Measurements from ENCODE around the gene CYP2B6.
"Not testable (repeated sequence)": the region's sequence is repeated elsewhere in the genome, so short reads cannot be mapped to it uniquely, and the experiment has no call there.

CYP2B6 gene

DNA sequence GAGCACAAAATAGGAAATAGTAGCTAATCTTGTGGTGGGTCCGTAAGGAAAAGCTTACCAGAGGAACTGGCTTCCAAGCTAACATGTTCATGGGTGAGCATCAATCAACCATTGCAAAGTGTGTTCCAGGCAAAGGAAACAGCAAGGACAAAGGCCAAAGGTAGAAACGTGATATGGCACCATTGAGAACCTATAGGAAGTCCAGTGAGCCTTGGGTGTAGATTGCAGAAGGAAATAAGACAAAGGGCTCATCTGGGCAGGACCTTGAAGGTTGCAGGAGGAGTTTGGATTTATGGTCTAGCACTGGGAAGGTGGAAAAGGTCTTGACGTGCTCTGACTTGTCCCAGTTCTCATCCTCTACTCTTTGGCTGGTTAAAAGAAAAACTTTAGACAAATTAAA lies 22.3 kb downstream of the CYP2B6 start:
- Mint-ChIP-seq H3K4me3 (no peak overlapping the region), H3K4me1 (peaks cover 5% of the 10 kb centered on the region), H3K27me3 (peaks cover 33% of the 10 kb centered on the region), H3K9me3 (no peaks in the 10 kb centered on the region), H3K27ac (no peak overlapping the region)
- DNase-seq (no peak), ATAC-seq (no peak)

DNA sequence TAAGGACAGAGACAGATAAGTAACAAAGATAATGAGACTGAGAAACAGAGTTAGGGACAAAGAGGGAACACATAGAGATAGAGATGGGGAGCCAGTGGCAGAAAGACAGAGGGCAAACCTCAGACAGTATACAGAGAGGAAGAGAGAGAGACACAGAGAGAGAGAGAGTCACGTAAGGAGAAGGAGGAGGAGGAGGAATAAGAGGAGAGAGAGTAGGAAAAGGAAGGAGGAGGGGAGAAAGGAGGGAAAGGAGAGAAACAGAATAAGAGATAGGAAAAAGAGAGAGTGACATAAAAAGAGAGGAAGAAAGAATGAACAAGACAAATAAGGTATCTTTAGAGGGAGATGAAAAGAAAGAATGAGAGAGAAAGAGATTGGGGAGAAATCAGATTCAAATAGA lies 23.6 kb downstream of the CYP2B6 start:
- H3K27me3 Mint-ChIP-seq, result peaks cover 33% of the 10 kb centered on the region
- DNase-seq, result no peak
- no peaks in the 10 kb centered on the region for H3K9me3 Mint-ChIP-seq
- no peak overlapping the region for H3K4me3 Mint-ChIP-seq
- peak overlapping the region in 1 of 2 donors; percentile 10 for H3K27ac Mint-ChIP-seq
- ATAC-seq, result no peak
- peaks cover 5% of the 10 kb centered on the region for H3K4me1 Mint-ChIP-seq

DNA sequence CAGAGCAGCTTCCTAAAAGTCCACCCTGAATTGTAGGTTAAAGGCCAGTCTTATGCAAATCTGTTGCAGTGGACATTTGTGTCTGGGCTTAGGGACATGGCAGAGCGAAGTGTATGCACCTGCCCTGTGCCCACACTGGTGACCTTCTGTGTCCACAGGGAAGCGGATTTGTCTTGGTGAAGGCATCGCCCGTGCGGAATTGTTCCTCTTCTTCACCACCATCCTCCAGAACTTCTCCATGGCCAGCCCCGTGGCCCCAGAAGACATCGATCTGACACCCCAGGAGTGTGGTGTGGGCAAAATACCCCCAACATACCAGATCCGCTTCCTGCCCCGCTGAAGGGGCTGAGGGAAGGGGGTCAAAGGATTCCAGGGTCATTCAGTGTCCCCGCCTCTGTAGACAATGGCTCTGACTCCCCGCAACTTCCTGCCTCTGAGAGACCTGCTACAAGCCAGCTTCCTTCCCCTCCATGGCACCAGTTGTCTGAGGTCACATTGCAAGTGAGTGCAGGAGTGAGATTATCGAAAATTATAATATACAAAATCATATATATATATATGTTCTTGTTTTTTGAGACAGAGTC lies 25.5 kb downstream of the CYP2B6 start:
- Mint-ChIP-seq H3K9me3 (peaks cover 0 to 5% of the 10 kb centered on the region in 2 donors), H3K4me1 (peaks cover 5% of the 10 kb centered on the region), H3K27me3 (peaks cover 27% of the 10 kb centered on the region), H3K4me3 (no peak overlapping the region), H3K27ac (no peak overlapping the region)
- ATAC-seq, result no peak
- no peak for DNase-seq

GRCh38 chr19:41018736-41019290 lies 27.7 kb downstream of the CYP2B6 start:
- no peak overlapping the region for H3K27ac Mint-ChIP-seq
- peaks cover 5% of the 10 kb centered on the region for H3K4me1 Mint-ChIP-seq
- no peak for ATAC-seq
- H3K27me3 Mint-ChIP-seq, result peaks cover 10% of the 10 kb centered on the region
- peaks cover 0 to 5% of the 10 kb centered on the region in 2 donors for H3K9me3 Mint-ChIP-seq
- no peak for DNase-seq
- H3K4me3 Mint-ChIP-seq, result no peak overlapping the region

GRCh38 chr19:41019346-41019745 lies 28.3 kb downstream of the CYP2B6 start:
- Mint-ChIP-seq H3K27me3 (peaks cover 13% of the 10 kb centered on the region), H3K4me3 (no peak overlapping the region), H3K4me1 (peaks cover 5% of the 10 kb centered on the region), H3K9me3 (peaks cover 0 to 5% of the 10 kb centered on the region in 2 donors), H3K27ac (no peak overlapping the region)
- no peak for ATAC-seq
- DNase-seq, result no peak

DNA sequence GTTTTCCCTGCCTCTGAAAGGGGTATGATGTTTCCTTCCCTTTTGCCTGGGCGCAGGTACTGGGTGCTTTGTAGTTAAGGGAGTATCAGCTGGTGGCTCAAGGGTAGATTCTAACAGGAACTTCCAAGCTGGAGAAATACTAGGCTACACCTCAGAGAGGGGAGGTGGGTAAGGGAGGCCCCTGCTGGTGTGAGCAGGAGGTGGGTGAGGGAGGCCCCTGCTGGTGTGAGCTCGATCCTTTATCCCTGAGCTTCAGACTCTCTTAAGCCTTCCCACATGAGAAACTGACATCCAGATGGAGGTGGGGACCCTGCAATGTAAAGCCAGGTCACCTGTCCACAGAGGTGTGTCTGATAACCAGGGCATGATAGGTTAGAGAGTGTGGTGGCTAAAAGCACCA lies 32.1 kb downstream of the CYP2B6 start:
- peaks cover 4% of the 10 kb centered on the region for H3K4me1 Mint-ChIP-seq
- peaks cover 0 to 5% of the 10 kb centered on the region in 2 donors for H3K9me3 Mint-ChIP-seq
- peak overlapping the region in 1 of 2 donors; percentile 43 for H3K27ac Mint-ChIP-seq
- ATAC-seq (no peak), DNase-seq (no peak)
- peaks cover 32% of the 10 kb centered on the region for H3K27me3 Mint-ChIP-seq
- no peak overlapping the region for H3K4me3 Mint-ChIP-seq

DNA sequence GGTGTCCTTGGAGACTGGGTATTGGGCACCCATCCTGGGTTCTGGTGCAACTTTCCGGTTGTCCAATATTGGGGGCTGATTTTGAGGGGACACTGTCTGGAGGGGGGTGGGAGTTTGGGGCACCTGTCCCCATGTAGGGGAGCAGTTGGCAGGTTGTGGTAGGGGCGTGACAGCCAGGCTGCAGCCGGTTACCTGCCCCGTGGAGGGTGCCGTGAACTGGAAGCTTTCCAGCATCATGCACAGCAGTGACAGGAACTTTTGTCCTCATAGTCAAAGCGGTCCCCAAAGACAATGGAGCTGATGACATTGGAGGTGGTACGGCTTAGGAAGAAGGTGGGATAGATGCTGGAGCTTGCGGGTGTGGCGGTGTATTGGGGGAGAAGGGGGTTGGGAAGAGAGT lies 34.3 kb downstream of the CYP2B6 start:
- H3K27me3 Mint-ChIP-seq, result peaks cover 32% of the 10 kb centered on the region
- DNase-seq (no peak), ATAC-seq (no peak)
- no peak overlapping the region for H3K4me3 Mint-ChIP-seq
- peaks cover 4% of the 10 kb centered on the region for H3K4me1 Mint-ChIP-seq
- H3K9me3 Mint-ChIP-seq, result peaks cover 0 to 5% of the 10 kb centered on the region in 2 donors
- no peak overlapping the region for H3K27ac Mint-ChIP-seq

GRCh38 chr19:41025871-41026270 lies 34.8 kb downstream of the CYP2B6 start:
- Mint-ChIP-seq H3K4me1 (peaks cover 4% of the 10 kb centered on the region), H3K27ac (peak overlapping the region in 1 of 2 donors; percentile 50), H3K9me3 (peaks cover 0 to under 1% of the 10 kb centered on the region in 2 donors), H3K27me3 (peaks cover 32% of the 10 kb centered on the region), H3K4me3 (no peak overlapping the region)
- ATAC-seq (no peak), DNase-seq (no peak)

DNA sequence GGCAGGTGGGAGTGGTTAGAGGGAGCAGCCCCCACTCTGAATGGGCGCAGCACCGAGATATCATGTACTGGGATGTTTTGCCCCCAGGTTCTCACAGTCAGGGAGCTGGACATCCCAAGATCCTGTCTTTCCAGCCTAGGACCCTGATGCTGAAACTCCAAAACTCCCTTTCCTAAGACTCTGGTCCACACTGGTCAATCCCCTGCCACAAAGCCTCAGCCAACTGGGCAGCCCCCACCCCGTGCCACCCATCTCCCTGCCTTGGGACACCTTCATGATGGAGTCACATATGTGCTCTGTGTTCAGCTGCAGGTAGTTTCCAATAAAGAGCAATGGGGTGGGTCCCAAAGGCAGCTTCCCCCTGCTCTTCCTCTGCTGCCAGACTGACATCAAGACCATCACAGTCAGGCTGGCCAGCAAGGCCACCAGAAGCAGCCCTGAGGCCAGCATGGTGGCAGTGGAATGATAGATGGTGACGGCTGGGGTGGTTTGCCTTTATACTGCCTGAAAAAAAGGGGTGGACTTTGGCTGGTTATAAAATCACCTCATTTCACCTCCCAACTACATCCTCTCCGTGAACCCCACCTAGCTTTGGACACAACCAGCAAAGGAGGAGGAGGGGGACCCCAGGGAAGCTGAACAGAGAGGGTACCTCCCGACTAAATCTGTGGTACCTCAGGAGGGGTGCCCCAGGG lies 36.3 kb downstream of the CYP2B6 start:
- Mint-ChIP-seq H3K27ac (no peak overlapping the region), H3K9me3 (peaks cover 4 to 7% of the 10 kb centered on the region in 2 donors), H3K4me1 (peaks cover 4% of the 10 kb centered on the region), H3K27me3 (peaks cover 32% of the 10 kb centered on the region), H3K4me3 (no peak overlapping the region)
- DNase-seq (no peak), ATAC-seq (no peak)

DNA sequence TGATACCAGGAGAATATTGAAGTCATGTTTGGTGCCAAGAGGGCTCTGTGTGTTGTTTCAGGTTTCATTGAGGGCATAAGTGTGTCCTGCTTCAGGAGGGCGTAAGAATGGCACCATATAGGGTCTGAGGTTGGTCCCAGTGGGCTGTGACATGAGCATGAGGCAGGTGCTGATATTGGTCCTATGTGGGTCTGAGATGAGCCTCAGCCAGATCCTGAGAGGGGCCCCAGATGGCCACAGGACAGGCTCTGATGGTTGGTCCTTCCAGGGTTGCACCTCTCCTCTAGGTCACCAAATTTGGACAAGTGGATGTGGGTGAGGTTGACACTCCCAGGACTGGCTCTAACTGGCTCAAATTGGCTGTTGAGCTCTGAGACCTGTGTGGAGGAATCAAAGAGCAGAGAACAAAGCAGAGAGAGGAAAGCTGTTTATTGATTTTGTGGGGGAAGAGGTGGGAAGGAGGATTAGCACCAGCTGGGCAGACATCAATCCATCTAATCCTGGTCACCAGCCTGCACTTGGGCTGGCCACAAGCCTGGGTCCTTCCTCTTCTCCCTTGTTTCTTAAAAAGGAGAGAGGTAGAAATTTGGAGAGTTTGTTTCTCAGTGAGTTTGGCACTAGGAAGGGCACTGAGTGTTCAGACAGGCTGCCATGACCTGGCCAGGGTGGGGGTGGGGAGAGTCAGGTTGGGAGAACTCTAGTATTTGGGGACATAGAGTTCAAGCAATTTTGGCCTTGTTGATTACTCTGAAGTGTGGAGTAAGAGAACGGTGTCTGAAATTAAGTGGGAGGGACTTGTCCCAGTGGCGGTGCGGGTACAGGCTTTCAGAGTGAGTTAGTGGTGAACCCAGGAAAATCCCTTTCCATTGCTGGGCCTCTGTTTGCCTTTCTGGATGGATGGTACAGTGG lies 38.7 kb downstream of the CYP2B6 start:
- no peak for ATAC-seq
- H3K4me3 Mint-ChIP-seq, result no peak overlapping the region
- H3K4me1 Mint-ChIP-seq, result peaks cover 4% of the 10 kb centered on the region
- peaks cover 4 to 7% of the 10 kb centered on the region in 2 donors for H3K9me3 Mint-ChIP-seq
- H3K27ac Mint-ChIP-seq, result peak overlapping the region in 1 of 2 donors; percentile 82
- DNase-seq, result no peak
- H3K27me3 Mint-ChIP-seq, result peaks cover 23% of the 10 kb centered on the region

GRCh38 chr19:41030651-41031050 lies 39.6 kb downstream of the CYP2B6 start:
- Mint-ChIP-seq H3K27me3 (peaks cover 18% of the 10 kb centered on the region), H3K4me1 (peaks cover 4% of the 10 kb centered on the region), H3K27ac (no peak overlapping the region), H3K9me3 (peaks cover 4 to 7% of the 10 kb centered on the region in 2 donors), H3K4me3 (no peak overlapping the region)
- ATAC-seq, result no peak
- no peak for DNase-seq

DNA sequence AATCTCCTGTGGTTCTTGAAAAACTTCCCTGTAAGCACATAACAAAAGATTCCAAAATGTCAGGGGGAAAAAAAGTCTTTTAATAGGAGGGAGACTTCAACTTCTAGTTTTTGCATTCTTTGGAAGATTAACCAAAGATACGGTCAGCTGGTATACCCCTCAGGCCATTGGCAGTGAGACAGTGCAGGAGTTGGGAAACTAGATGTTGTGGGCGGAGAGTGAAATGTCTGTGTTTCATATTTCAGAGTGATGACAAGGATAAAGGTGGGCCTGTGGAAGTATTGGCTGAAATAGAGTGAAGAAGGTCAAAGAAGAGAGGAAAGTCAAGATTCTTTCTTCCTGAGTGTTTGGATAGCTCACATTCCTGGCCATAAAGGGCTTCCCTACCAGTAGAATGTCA lies 40.8 kb downstream of the CYP2B6 start:
- Mint-ChIP-seq H3K27ac (no peak overlapping the region), H3K9me3 (peaks cover 4 to 7% of the 10 kb centered on the region in 2 donors), H3K4me3 (no peak overlapping the region), H3K4me1 (no peaks in the 10 kb centered on the region), H3K27me3 (peaks cover 12% of the 10 kb centered on the region)
- DNase-seq (no peak), ATAC-seq (no peak)

- H3K27ac Mint-ChIP-seq, DNase-seq, H3K4me1 Mint-ChIP-seq, H3K9me3 Mint-ChIP-seq, H3K4me3 Mint-ChIP-seq, ATAC-seq: not testable (repeated sequence)
- H3K27me3 Mint-ChIP-seq, result peaks cover 15% of the 10 kb centered on the region
Observed at GRCh38 chr19:41033324-41033723, 42.2 kb downstream of the CYP2B6 start.

- DNase-seq (no peak), ATAC-seq (no peak)
- H3K9me3 Mint-ChIP-seq, result peaks cover 6 to 8% of the 10 kb centered on the region in 2 donors
- H3K27me3 Mint-ChIP-seq, result peaks cover 15% of the 10 kb centered on the region
- no peak overlapping the region for H3K4me3 Mint-ChIP-seq
- H3K4me1 Mint-ChIP-seq, result no peaks in the 10 kb centered on the region
- H3K27ac Mint-ChIP-seq, result no peak overlapping the region
Observed at GRCh38 chr19:41039806-41040205, 48.7 kb downstream of the CYP2B6 start.

DNA sequence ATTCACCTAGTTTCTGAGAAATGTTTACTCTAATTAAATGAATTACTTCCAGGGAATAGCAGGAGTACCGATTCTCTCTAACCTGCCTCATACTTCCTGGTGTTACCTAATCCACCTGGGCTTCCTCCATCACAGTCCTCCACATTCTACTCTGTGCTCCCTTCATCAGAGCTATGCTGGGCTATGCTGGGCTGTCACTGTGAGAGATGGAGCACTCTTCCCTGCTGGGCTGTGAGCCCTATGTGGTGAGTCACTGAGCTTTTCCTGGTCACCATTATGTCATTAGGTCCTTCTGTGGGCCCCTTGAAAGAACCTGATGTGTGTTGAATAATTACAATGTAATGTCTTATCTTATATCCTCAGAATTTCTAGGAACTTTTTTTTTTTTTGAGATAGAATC lies 54.0 kb downstream of the CYP2B6 start:
- H3K27ac Mint-ChIP-seq, ATAC-seq, H3K4me3 Mint-ChIP-seq, H3K4me1 Mint-ChIP-seq, DNase-seq, H3K9me3 Mint-ChIP-seq: not testable (repeated sequence)
- H3K27me3 Mint-ChIP-seq, result peaks cover 24% of the 10 kb centered on the region
